Right atrium auricular region (tissue), 2 donors: ENCODE measurements around the gene EFS. TPM values are rescaled to one million over a fixed set of nuclear protein-coding genes. Genes with fewer than 3 reads are reported as not detected.
A peak's percentile ranks its signal among the peaks of the same experiment; 100 is the strongest.

ENCODE experiments used
- DNase-seq: peaks from one replicate; pipeline ENCODE4 v3.0.0-alpha.2; 2019; ENCODE audit warnings: low spot score
- H3K27ac ChIP-seq, 2 donors: fragments of 200-600 bp; sonication (generic); 1 replicate in 1 of 2; 2 replicates in 1 of 2; pipeline ENCODE4 v1.5.1; 2016 to 2019
- H3K27me3 ChIP-seq, 2 donors: fragments of 200-600 bp; sonication (generic); one replicate each; pipeline versions ENCODE4 v1.5.1 to v1.6.0; 2017 to 2019
- H3K36me3 ChIP-seq: fragments of 200-600 bp; sonication (generic); one replicate; pipeline ENCODE4 v1.5.1; 2016
- H3K4me1 ChIP-seq, 2 donors: fragments of 200-600 bp; sonication (generic); one replicate each; pipeline versions ENCODE4 v1.5.1 to v1.6.0; 2017 to 2019
- H3K4me3 ChIP-seq, 2 donors: fragments of 200-600 bp; sonication (generic); 1 replicate in 1 of 2; 2 replicates in 1 of 2; pipeline ENCODE4 v1.5.1; 2017 to 2019; ENCODE audit warnings: mild to moderate bottlenecking in 1 of 2, moderate library complexity in 1 of 2
- H3K9me3 ChIP-seq, 2 donors: fragments of 200-600 bp; sonication (generic); one replicate each; pipeline ENCODE4 v1.5.1; 2019
- CTCF ChIP-seq, 2 donors: fragments of 200-600 bp; sonication (generic); IDR thresholded peaks; one replicate each; pipeline ENCODE4 v1.5.1; 2019; ENCODE audit warnings: antibody characterized with exemption in 2 of 2
- total RNA-seq, 2 donors: library from RNA; depleted of rRNA; stranded (reverse); fragments of >200 nt; gene quantifications; one replicate each; pipeline ENCODE4 v1.1.0, GENCODE V29; 2016

The EFS gene
- total RNA-seq, 2 donors from 2014 or later = 4.1 to 6.3 TPM

GRCh38 chr14:23382731-23383440 lies 17.9 kb upstream of the EFS start:
- Histone ChIP-seq H3K36me3 (peaks cover 67% of the 10 kb centered on the region), H3K27me3 (no peaks in the 10 kb centered on the region), H3K27ac (no peak overlapping the region), H3K4me3 (no peak overlapping the region), H3K4me1 (no peaks in the 10 kb centered on the region), H3K9me3 (no peaks in the 10 kb centered on the region)
- no peak for DNase-seq
- TF ChIP-seq CTCF (IDR thresholded peaks at IDR 0.05) = no peak

GRCh38 chr14:23382276-23382675 lies 17.3 kb upstream of the EFS start:
- DNase-seq = no peak
- no peaks in the 10 kb centered on the region for H3K4me1 ChIP-seq
- TF ChIP-seq CTCF (IDR thresholded peaks at IDR 0.05) = no peak
- no peaks in the 10 kb centered on the region for H3K27me3 ChIP-seq
- no peak overlapping the region for H3K4me3 ChIP-seq
- peaks cover 61% of the 10 kb centered on the region for H3K36me3 ChIP-seq
- H3K27ac ChIP-seq = peak overlapping the region; percentile 6 to 26
- no peaks in the 10 kb centered on the region for H3K9me3 ChIP-seq

- H3K36me3 ChIP-seq = peaks cover 57% of the 10 kb centered on the region
- peak overlapping the region; percentile 6 to 26 for H3K27ac ChIP-seq
- no peaks in the 10 kb centered on the region for H3K4me1 ChIP-seq
- H3K9me3 ChIP-seq = no peaks in the 10 kb centered on the region
- no peak for DNase-seq
- H3K27me3 ChIP-seq = no peaks in the 10 kb centered on the region
- no peak overlapping the region for H3K4me3 ChIP-seq
- TF ChIP-seq CTCF (IDR thresholded peaks at IDR 0.05) = no peak
These were observed 16.9 kb upstream of the EFS start for GRCh38 chr14:23381871-23382270.

- peak overlapping the region in 1 of 2 donors; percentile 8 for H3K27ac ChIP-seq
- no peak for TF ChIP-seq CTCF (IDR thresholded peaks at IDR 0.05)
- H3K4me3 ChIP-seq = no peak overlapping the region
- H3K36me3 ChIP-seq = peaks cover 48% of the 10 kb centered on the region
- H3K4me1 ChIP-seq = no peaks in the 10 kb centered on the region
- H3K27me3 ChIP-seq = no peaks in the 10 kb centered on the region
- no peak for DNase-seq
- no peaks in the 10 kb centered on the region for H3K9me3 ChIP-seq
These were observed 16.0 kb upstream of the EFS start for GRCh38 chr14:23380976-23381375.

GRCh38 chr14:23380197-23380914 lies 15.4 kb upstream of the EFS start:
- Histone ChIP-seq H3K27me3 (no peaks in the 10 kb centered on the region), H3K27ac (peak overlapping the region in 1 of 2 donors; percentile 8), H3K4me3 (no peak overlapping the region), H3K4me1 (no peaks in the 10 kb centered on the region), H3K36me3 (peaks cover 42% of the 10 kb centered on the region), H3K9me3 (no peaks in the 10 kb centered on the region)
- DNase-seq = no peak
- no peak for TF ChIP-seq CTCF (IDR thresholded peaks at IDR 0.05)
